Left renal pelvis (tissue), 4 donors: ENCODE data around the gene SLC6A5. TPM values are rescaled to one million over a fixed set of nuclear protein-coding genes. Genes with fewer than 3 reads are reported as not detected.

Experiments used
- DNase-seq, 4 donors: peaks; one replicate each; pipeline ENCODE4 v3.0.0-alpha.2; 2013; ENCODE audit warnings: low read depth in 4 of 4, low spot score in 3 of 4
- polyA plus RNA-seq, 4 donors: library from polyadenylated mRNA; unstranded; fragments of 120-200 nt; gene quantifications; one replicate each; pipeline ENCODE4 v1.2.1, GENCODE V29; 2013; ENCODE audit not compliant: insufficient read length in 4 of 4

Gene SLC6A5
- polyA plus RNA-seq, 4 donors = 0.13 to 0.21 (median 0.14) TPM; not detected in 1

GRCh38 chr11:20618083-20618482, 18.7 kb downstream of the SLC6A5 start:
- DNase-seq = no peak

DNA sequence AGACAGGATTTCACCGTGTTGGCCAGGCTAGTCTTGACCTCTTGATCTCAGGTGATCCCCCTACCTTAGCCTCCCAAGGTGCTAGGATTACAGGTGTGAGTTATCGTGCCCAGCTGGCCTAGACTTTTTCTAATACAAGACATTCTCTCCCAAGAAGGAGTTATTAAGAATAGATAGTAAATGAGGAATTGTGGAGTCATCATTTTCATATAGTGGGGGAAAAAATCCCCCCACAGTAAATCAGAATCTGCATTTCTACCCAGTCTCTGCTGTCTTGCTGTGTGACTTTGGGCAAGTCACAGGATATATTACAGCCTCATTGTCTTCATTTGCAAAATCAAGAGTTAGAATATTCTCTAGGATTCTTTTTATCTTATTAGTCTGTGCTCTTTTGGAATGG, 21.6 kb downstream of the SLC6A5 start:
- no peak for DNase-seq

- DNase-seq = no peak
These were observed 22.3 kb downstream of the SLC6A5 start for GRCh38 chr11:20621679-20622078.

DNA sequence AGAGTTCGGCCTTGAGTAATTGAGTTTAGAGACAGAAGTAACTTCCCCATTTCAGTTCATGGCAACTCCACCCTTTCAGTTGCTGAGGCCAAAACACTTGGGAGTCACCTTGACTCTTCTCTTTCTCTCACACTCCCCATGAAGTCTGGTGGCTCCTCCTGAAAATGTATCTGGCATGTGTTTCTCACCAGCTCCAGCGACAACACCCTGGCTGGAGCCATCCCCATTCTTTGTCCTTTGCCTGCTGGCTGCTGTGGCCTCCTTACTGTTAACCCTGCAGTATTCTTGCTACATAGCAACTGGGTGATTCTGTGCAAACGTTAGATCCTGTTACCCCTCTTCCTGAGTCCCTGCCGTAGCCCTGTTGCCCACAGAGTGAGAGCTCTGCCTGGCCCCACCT, 23.8 kb downstream of the SLC6A5 start:
- no peak for DNase-seq

DNA sequence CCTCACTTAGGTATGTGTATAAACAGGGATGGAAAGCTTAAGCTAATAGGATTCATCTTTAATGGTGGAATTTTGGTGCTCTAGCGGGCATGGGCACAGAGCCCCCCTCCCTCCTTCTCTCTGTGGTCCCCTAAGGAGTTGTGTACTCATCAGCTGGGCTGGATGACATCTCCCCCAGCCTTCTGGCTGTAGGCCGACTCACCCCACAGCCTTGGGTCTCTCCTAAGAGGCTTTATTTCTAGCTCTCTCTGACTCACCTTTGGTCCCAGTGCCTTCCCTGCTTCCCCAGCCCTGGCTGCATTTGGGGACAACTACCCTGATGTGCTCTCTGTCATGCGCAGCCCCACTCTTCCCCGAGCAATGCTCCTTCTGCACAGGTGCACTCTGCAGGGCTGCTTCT, 26.9 kb downstream of the SLC6A5 start:
- no peak for DNase-seq

- no peak for DNase-seq
These were observed 27.6 kb downstream of the SLC6A5 start for GRCh38 chr11:20627026-20627425.

GRCh38 chr11:20627701-20628100, 28.3 kb downstream of the SLC6A5 start:
- DNase-seq = no peak

- no peak for DNase-seq
These were observed 32.2 kb downstream of the SLC6A5 start for GRCh38 chr11:20631519-20632168.

- no peak for DNase-seq
These were observed 32.7 kb downstream of the SLC6A5 start for GRCh38 chr11:20632169-20632532.

DNA sequence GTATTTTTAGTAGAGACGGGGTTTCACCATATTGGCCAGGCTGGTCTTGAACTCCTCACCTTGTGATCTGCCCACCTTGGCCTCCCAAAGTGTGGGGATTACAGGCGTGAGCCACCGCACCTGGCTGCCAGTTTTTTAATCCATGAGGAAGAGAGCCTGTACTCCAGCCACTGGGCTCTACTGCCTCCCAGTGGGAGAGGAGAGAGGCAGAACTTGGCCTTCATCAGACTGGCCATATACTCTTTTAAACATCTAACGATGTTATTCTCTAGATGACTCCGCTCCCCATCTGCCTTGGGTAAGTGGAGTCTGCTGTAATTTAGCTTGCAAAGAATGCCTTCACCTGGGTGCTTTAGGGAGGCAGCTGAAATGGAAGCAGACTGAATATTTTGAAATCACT, 34.6 kb downstream of the SLC6A5 start:
- DNase-seq = no peak

- DNase-seq = no peak
These were observed 35.4 kb downstream of the SLC6A5 start for GRCh38 chr11:20634781-20635180.

DNA sequence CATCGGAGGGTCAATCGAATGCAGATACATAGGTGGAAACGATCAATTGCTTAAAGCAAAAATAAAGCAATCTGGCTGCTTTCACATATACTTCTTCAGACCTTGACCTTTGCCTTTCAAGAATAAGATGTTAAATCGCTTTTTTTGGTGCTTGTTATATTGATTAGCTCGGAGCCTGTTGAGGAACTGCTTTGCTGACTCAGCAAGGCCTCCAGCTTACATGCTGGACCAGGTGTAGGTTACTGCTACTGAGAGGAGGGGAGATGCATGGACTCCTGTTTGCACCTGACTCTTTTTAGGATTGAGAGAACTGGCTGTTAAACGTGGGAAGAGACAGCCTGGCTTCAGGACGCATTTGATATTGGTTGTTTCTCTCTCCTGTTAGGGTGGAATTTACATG, 38.7 kb downstream of the SLC6A5 start:
- no peak for DNase-seq

GRCh38 chr11:20639688-20640087, 40.3 kb downstream of the SLC6A5 start:
- DNase-seq = no peak

- no peak for DNase-seq
These were observed 41.0 kb downstream of the SLC6A5 start for GRCh38 chr11:20640401-20640800.

- DNase-seq = no peak
These were observed 45.0 kb downstream of the SLC6A5 start for GRCh38 chr11:20644360-20644759.

- no peak for DNase-seq
These were observed 48.7 kb downstream of the SLC6A5 start for GRCh38 chr11:20647976-20648565.

- no peak for DNase-seq
These were observed 52.9 kb downstream of the SLC6A5 start for GRCh38 chr11:20652150-20652806.

- DNase-seq = no peak
These were observed 54.6 kb downstream of the SLC6A5 start for GRCh38 chr11:20654038-20654437.

GRCh38 chr11:20656901-20657300, 57.5 kb downstream of the SLC6A5 start:
- no peak for DNase-seq

- no peak for DNase-seq
These were observed 58.7 kb downstream of the SLC6A5 start for GRCh38 chr11:20658135-20658534.

- DNase-seq = no peak
These were observed 62.0 kb downstream of the SLC6A5 start for GRCh38 chr11:20661445-20661844.

DNA sequence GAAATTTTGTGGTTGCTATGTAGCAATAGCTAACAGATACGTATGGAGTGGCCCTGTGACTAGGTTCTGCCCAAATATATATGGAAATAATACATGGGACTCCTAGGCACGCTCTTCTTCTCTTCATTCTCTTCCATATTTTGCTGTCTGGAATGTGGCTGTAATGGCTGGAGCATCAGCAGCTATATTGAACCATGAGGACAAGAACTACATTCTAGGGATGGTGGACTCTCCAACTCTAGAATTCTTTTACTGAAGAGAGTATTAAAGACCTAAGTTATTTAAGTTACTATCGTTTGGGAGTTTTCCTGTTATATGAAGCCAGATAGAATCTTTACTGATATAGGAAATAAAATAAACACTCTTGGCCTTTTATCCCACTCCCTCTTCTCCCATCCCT, 62.4 kb downstream of the SLC6A5 start:
- no peak for DNase-seq
